ENCODE results near the gene LEFTY2. TPM values are rescaled to one million over a fixed set of nuclear protein-coding genes. Genes with fewer than 3 reads are reported as not detected.

LEFTY2 gene
- total and polyA plus RNA-seq, 4 donors: 0.09 to 0.24 TPM; not detected in 2

DNA sequence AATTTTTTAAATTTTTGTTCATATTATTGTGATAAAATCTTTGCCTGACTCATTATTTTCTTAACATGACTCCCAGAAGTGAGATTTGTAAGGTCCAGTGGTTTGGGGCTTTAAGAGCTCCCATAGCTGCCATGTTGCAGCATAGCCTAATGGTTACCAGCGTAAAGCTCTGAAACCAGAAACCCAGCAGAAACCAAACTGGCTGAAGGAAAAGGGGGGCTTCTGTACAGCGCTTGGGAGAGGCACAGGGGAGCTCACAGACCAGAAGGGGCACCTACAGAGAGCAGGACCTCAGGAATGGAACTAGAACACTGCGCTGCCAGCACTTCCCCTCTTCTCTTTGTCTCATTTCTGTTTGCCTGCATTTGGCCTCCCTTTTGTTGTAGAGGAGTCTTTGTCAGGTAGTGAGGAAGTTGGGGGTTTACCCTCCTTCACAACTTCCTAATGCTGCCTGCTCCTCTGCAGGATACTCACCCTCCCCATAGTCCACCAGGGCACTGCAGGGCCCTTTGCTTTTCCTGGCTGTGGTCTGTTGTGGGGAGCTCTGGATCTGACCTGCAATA lies 14.4 kb downstream of the LEFTY2 start:
- H3K9me3 ChIP-seq (ENCODE audit: control insufficient read depth in 4 of 4, low read length in 3 of 4): no peaks in the 10 kb centered on the region
- TF ChIP-seq CTCF (IDR thresholded peaks at IDR 0.05; ENCODE audit: low read depth, low read length, missing input control): no peak
- TF ChIP-seq RAD21 (IDR thresholded peaks at IDR 0.05): no peak
- no peak for TF ChIP-seq GABPA (IDR thresholded peaks at IDR 0.05 in 1 of 2, conservative IDR thresholded peaks at IDR 0.05 in 1 of 2)
- TF ChIP-seq TAF1 (conservative IDR thresholded peaks at IDR 0.05): no peak
- no peak for TF ChIP-seq FOXA1 (IDR thresholded peaks at IDR 0.05)
- no peak for TF ChIP-seq SP1 (IDR thresholded peaks at IDR 0.05)
- TF ChIP-seq HNF4G (IDR thresholded peaks at IDR 0.05): no peak
- no peak for TF ChIP-seq MAX (IDR thresholded peaks at IDR 0.05)
- no peak for TF ChIP-seq FOXA2 (IDR thresholded peaks at IDR 0.05)
- TF ChIP-seq ATF3 (IDR thresholded peaks at IDR 0.05): no peak
- TF ChIP-seq, protein P1, sequence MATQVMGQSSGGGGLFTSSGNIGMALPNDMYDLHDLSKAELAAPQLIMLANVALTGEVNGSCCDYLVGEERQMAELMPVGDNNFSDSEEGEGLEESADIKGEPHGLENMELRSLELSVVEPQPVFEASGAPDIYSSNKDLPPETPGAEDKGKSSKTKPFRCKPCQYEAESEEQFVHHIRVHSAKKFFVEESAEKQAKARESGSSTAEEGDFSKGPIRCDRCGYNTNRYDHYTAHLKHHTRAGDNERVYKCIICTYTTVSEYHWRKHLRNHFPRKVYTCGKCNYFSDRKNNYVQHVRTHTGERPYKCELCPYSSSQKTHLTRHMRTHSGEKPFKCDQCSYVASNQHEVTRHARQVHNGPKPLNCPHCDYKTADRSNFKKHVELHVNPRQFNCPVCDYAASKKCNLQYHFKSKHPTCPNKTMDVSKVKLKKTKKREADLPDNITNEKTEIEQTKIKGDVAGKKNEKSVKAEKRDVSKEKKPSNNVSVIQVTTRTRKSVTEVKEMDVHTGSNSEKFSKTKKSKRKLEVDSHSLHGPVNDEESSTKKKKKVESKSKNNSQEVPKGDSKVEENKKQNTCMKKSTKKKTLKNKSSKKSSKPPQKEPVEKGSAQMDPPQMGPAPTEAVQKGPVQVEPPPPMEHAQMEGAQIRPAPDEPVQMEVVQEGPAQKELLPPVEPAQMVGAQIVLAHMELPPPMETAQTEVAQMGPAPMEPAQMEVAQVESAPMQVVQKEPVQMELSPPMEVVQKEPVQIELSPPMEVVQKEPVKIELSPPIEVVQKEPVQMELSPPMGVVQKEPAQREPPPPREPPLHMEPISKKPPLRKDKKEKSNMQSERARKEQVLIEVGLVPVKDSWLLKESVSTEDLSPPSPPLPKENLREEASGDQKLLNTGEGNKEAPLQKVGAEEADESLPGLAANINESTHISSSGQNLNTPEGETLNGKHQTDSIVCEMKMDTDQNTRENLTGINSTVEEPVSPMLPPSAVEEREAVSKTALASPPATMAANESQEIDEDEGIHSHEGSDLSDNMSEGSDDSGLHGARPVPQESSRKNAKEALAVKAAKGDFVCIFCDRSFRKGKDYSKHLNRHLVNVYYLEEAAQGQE (IDR thresholded peaks at IDR 0.05): no peak
- TF ChIP-seq HNF4A (conservative IDR thresholded peaks at IDR 0.05): no peak
- TF ChIP-seq NR2F2 (IDR thresholded peaks at IDR 0.05): no peak
- TF ChIP-seq EGR1 (IDR thresholded peaks at IDR 0.05; ENCODE audit: low read depth in 2 of 2): no peak
- TF ChIP-seq YY1 (IDR thresholded peaks at IDR 0.05): no peak
- TF ChIP-seq RXRA (IDR thresholded peaks at IDR 0.05): no peak
- TF ChIP-seq JUND (IDR thresholded peaks at IDR 0.05): no peak
- TF ChIP-seq, protein P2, sequence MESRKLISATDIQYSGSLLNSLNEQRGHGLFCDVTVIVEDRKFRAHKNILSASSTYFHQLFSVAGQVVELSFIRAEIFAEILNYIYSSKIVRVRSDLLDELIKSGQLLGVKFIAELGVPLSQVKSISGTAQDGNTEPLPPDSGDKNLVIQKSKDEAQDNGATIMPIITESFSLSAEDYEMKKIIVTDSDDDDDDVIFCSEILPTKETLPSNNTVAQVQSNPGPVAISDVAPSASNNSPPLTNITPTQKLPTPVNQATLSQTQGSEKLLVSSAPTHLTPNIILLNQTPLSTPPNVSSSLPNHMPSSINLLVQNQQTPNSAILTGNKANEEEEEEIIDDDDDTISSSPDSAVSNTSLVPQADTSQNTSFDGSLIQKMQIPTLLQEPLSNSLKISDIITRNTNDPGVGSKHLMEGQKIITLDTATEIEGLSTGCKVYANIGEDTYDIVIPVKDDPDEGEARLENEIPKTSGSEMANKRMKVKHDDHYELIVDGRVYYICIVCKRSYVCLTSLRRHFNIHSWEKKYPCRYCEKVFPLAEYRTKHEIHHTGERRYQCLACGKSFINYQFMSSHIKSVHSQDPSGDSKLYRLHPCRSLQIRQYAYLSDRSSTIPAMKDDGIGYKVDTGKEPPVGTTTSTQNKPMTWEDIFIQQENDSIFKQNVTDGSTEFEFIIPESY (IDR thresholded peaks at IDR 0.05): no peak
- H3K27ac ChIP-seq (ENCODE audit: low read depth in 1 of 2, low read length in 2 of 2): no peak overlapping the region
- peaks cover 0 to 7% (median 2%) of the 10 kb centered on the region in 4 donors for H3K36me3 ChIP-seq (ENCODE audit: control insufficient read depth in 4 of 4, insufficient read depth in 3 of 4, low read depth in 1 of 4, low read length in 3 of 4)
- H3K4me1 ChIP-seq (ENCODE audit: control insufficient read depth in 4 of 4, insufficient read depth in 4 of 4, low read length in 3 of 4): peaks cover 2 to 13% (median 6%) of the 10 kb centered on the region in 4 donors
- 95% methylated on average over 3 of the region's 3 CpGs for WGBS
- no peak overlapping the region for H3K4me3 ChIP-seq (ENCODE audit: low read depth in 1 of 3, low read length in 3 of 3)
- DNase-seq (ENCODE audit: low spot score): no peak
- no peaks in the 10 kb centered on the region for H3K27me3 ChIP-seq (ENCODE audit: control insufficient read depth in 4 of 4, insufficient read depth in 4 of 4, low read length in 3 of 4)
- no peak overlapping the region for H3K9ac ChIP-seq (ENCODE audit: low read depth in 1 of 2, low read length in 2 of 2)
